Body of pancreas (tissue), 4 donors: ENCODE data around the gene EPB41.

Source experiments
- POLR2A ChIP-seq, 3 donors: fragments of 450-650 bp; IDR thresholded peaks; one replicate each; pipeline ENCODE4 v1.6.1; 2016; ENCODE audit warnings: antibody characterized with exemption in 3 of 3, mild to moderate bottlenecking in 2 of 3
- TF ChIP-seq, protein P1 (sequence below), 7 experiments: fragments of 450-650 bp in 4 of 7; fragments of 200-600 bp in 3 of 7; sonication (generic) in 3 of 7; IDR thresholded peaks; one replicate each; pipeline ENCODE4 v1.5.1; 2016 to 2019; ENCODE audit warnings: antibody characterized with exemption in 7 of 7

DNA sequence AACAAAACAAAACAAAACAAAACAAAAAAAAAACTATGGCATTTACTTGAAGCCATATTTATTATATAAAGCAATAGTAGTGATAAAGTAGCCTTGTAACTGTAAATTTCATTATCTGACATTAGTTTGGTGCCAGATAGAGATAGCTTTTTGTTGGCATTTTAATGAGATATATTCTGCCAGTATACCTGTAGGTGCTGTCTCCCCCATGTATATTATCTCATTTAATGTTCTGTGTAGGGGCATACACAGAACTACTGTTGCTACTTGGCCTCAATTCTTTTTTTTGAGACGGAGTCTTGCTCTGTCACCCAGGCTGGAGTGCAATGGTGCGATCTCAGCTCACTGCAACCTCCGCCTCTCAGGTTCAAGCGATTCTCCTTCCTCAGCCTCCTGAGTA lies 141.9 kb downstream of the EPB41 start:
- TF ChIP-seq, protein P1, sequence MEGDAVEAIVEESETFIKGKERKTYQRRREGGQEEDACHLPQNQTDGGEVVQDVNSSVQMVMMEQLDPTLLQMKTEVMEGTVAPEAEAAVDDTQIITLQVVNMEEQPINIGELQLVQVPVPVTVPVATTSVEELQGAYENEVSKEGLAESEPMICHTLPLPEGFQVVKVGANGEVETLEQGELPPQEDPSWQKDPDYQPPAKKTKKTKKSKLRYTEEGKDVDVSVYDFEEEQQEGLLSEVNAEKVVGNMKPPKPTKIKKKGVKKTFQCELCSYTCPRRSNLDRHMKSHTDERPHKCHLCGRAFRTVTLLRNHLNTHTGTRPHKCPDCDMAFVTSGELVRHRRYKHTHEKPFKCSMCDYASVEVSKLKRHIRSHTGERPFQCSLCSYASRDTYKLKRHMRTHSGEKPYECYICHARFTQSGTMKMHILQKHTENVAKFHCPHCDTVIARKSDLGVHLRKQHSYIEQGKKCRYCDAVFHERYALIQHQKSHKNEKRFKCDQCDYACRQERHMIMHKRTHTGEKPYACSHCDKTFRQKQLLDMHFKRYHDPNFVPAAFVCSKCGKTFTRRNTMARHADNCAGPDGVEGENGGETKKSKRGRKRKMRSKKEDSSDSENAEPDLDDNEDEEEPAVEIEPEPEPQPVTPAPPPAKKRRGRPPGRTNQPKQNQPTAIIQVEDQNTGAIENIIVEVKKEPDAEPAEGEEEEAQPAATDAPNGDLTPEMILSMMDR (IDR thresholded peaks at IDR 0.05), result no peak
- no peak for TF ChIP-seq POLR2A (IDR thresholded peaks at IDR 0.05)
